Endodermal cell (in vitro differentiated cells): ENCODE results near the gene PDE4C. TPM values are rescaled to one million over a fixed set of nuclear protein-coding genes. Genes with fewer than 3 reads are reported as not detected.
A peak's percentile ranks its signal among the peaks of the same experiment; 100 is the strongest.

ENCODE experiments used
- DNase-seq: peaks from one replicate; pipeline ENCODE4 v3.0.0-alpha.2; 2017
- H3K27ac ChIP-seq: 2 replicates; pipeline ENCODE4 v1.5.1; 2013; ENCODE audit warnings: mild to moderate bottlenecking, low read depth, low read length, moderate library complexity
- H3K27me3 ChIP-seq: 2 replicates; pipeline ENCODE4 v1.6.1; 2013; ENCODE audit warnings: mild to moderate bottlenecking, low read length, moderate library complexity; ENCODE audit not compliant: insufficient read depth, control insufficient read depth, poor library complexity, severe bottlenecking
- H3K36me3 ChIP-seq: 2 replicates; pipeline ENCODE4 v1.7.0; 2013; ENCODE audit warnings: mild to moderate bottlenecking, low read length, moderate library complexity; ENCODE audit not compliant: control insufficient read depth, insufficient read depth
- H3K4me1 ChIP-seq: one replicate; pipeline ENCODE4 v1.7.0; 2013; ENCODE audit warnings: low read length; ENCODE audit not compliant: control insufficient read depth, insufficient read depth
- H3K4me3 ChIP-seq: 2 replicates; pipeline ENCODE4 v1.5.1; 2013; ENCODE audit warnings: mild to moderate bottlenecking, low read length, moderate library complexity
- H3K9ac ChIP-seq: 2 replicates; pipeline ENCODE4 v1.6.1; 2013; ENCODE audit warnings: mild to moderate bottlenecking, low read length, moderate library complexity; ENCODE audit not compliant: poor library complexity, severe bottlenecking; ENCODE audit errors: extremely low read depth
- H3K9me3 ChIP-seq: 2 replicates; pipeline ENCODE4 v1.6.1; 2013; ENCODE audit warnings: mild to moderate bottlenecking, low read length, moderate library complexity; ENCODE audit not compliant: control insufficient read depth
- H3K27ac Mint-ChIP-seq: 2 replicates; pipeline ENCODE4 v1.8.0; 2020; ENCODE audit warnings: mixed read lengths
- H3K27me3 Mint-ChIP-seq: 2 replicates; pipeline ENCODE4 v1.8.0; 2021; ENCODE audit warnings: mild to moderate bottlenecking, mixed read lengths; ENCODE audit not compliant: insufficient read depth
- H3K36me3 Mint-ChIP-seq: 2 replicates; pipeline ENCODE4 v1.8.0; 2020; ENCODE audit warnings: low read depth, mixed read lengths
- H3K4me1 Mint-ChIP-seq: 2 replicates; pipeline ENCODE4 v1.8.0; 2020; ENCODE audit warnings: mixed read lengths
- H3K4me3 Mint-ChIP-seq: 2 replicates; pipeline ENCODE4 v1.8.0; 2020; ENCODE audit warnings: mild to moderate bottlenecking, moderate library complexity, mixed read lengths
- H3K9me3 Mint-ChIP-seq: 2 replicates; pipeline ENCODE4 v1.8.0; 2020; ENCODE audit warnings: mild to moderate bottlenecking, mixed read lengths
- WGBS, 2 experiments: methylation state at CpG; one replicate each; pipeline versions ENCODE4 v1.1.5 to v1.1.7; 2013; ENCODE audit warnings: missing lambda C conversion rate in 2 of 2, mixed read lengths in 1 of 2; ENCODE audit not compliant: insufficient coverage in 1 of 2, insufficient read length in 1 of 2; 5-methylcytosine and 5-hydroxymethylcytosine counted together
- total RNA-seq, 2 donors: library from RNA; stranded (reverse); fragmentation: NEBNext Ultra II Directional in 1 of 2; extraction: Animal tissue kit (Norgen Biotek cat#: 25700) in 1 of 2; gene quantifications; 2 replicates in 1 of 2; 3 replicates in 1 of 2; pipeline ENCODE4 v1.2.1, GENCODE V29; 2021
- TF ChIP-seq, protein P1 (sequence below): fragments of 200-600 bp; sonication (generic); conservative IDR thresholded peaks from 2 replicates; pipeline ENCODE4 v1.5.0; 2021; ENCODE audit warnings: antibody characterized with exemption, mild to moderate bottlenecking

Gene PDE4C
- total RNA-seq, 2 donors from 2014 or later, result 1.1 to 2.4 TPM

DNA sequence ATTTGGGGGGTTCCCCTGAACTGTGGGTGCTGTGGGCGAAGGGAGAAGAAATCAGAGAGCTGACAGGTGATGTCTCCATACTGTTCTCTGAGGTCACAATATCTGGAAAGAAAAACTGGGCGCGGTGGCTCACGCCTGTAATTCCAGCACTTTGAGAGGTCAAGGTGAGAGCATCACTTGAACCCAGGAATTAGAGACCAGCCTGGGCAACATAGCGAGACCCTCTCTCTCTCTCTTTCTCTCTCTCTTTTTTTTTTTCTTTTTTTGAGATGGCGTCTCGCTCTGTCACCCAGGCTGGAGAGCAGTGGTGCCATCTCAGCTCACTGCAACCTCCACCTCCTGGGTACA is 26.1 kb upstream of the PDE4C start:
- Histone ChIP-seq H3K27me3 (peaks cover 24% of the 10 kb centered on the region), H3K4me3 (no peak overlapping the region), H3K27ac (no peak overlapping the region), H3K36me3 (no peaks in the 10 kb centered on the region), H3K4me1 (peaks cover 8% of the 10 kb centered on the region), H3K9me3 (no peaks in the 10 kb centered on the region), H3K9ac (no peak overlapping the region)
- H3K27ac Mint-ChIP-seq, result no peak overlapping the region
- no peak overlapping the region for H3K4me3 Mint-ChIP-seq
- H3K4me1 Mint-ChIP-seq, result peaks cover 10% of the 10 kb centered on the region
- WGBS, 2 experiments, result 83 to 85% methylated on average over 7 of the region's 7 CpGs
- H3K27me3 Mint-ChIP-seq, result peaks cover 35% of the 10 kb centered on the region
- H3K9me3 Mint-ChIP-seq, result no peaks in the 10 kb centered on the region
- DNase-seq, result no peak
- TF ChIP-seq, protein P1, sequence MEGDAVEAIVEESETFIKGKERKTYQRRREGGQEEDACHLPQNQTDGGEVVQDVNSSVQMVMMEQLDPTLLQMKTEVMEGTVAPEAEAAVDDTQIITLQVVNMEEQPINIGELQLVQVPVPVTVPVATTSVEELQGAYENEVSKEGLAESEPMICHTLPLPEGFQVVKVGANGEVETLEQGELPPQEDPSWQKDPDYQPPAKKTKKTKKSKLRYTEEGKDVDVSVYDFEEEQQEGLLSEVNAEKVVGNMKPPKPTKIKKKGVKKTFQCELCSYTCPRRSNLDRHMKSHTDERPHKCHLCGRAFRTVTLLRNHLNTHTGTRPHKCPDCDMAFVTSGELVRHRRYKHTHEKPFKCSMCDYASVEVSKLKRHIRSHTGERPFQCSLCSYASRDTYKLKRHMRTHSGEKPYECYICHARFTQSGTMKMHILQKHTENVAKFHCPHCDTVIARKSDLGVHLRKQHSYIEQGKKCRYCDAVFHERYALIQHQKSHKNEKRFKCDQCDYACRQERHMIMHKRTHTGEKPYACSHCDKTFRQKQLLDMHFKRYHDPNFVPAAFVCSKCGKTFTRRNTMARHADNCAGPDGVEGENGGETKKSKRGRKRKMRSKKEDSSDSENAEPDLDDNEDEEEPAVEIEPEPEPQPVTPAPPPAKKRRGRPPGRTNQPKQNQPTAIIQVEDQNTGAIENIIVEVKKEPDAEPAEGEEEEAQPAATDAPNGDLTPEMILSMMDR, result no peak
- no peaks in the 10 kb centered on the region for H3K36me3 Mint-ChIP-seq

DNA sequence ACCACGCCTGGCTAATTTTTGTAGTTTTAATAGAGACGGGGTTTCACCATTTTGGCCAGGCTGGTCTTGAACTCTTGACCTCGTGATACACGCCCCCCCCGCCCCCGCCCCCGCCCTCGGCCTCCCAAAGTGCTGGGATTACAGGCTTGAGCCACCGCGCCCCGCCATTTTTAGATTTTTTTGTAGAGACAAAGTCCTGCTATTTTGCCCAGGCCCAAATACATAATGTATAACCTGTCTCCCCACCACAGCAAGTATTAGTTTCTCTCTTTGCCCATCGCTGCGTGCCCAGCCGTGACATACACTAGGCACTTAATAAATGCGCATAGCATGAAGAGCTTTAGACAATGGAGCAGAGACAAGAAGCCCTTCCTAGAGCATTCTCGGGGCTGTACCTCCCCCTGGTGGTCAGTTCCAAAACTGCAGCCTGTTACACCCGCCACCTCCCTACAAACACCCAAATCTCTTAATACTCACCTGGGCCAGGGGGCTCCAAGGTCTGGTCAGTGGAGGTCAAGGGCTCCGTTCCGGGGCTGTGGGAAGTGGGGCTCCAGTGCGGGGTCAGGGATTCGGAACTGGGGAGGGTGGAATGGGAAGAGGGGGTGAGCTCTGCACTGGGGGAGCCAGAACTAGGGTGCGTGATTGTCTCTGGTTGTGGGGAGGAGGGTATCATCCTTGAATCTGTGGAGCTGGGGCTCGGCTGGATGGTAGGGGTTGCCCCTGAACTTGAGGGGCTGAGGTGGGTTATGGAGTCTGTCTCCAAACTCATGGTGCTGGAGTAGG is 25.5 kb upstream of the PDE4C start:
- H3K4me3 Mint-ChIP-seq, result no peak overlapping the region
- DNase-seq, result peak; percentile 95
- no peak overlapping the region for H3K27ac ChIP-seq
- peaks cover 8% of the 10 kb centered on the region for H3K4me1 ChIP-seq
- no peaks in the 10 kb centered on the region for H3K9me3 Mint-ChIP-seq
- H3K4me3 ChIP-seq, result no peak overlapping the region
- 20 to 29% methylated on average over 6 to 23 of the region's 23 CpGs for WGBS, 2 experiments
- H3K9ac ChIP-seq, result no peak overlapping the region
- no peaks in the 10 kb centered on the region for H3K36me3 ChIP-seq
- peaks cover 24% of the 10 kb centered on the region for H3K27me3 ChIP-seq
- TF ChIP-seq, protein P1, result peak; percentile 95
- no peaks in the 10 kb centered on the region for H3K9me3 ChIP-seq
- peaks cover 33% of the 10 kb centered on the region for H3K27me3 Mint-ChIP-seq
- H3K27ac Mint-ChIP-seq, result no peak overlapping the region
- H3K36me3 Mint-ChIP-seq, result no peaks in the 10 kb centered on the region
- H3K4me1 Mint-ChIP-seq, result peaks cover 10% of the 10 kb centered on the region

- Histone ChIP-seq H3K36me3 (no peaks in the 10 kb centered on the region), H3K27me3 (peaks cover 24% of the 10 kb centered on the region), H3K9me3 (no peaks in the 10 kb centered on the region), H3K4me1 (peaks cover 8% of the 10 kb centered on the region), H3K27ac (no peak overlapping the region), H3K9ac (no peak overlapping the region), H3K4me3 (no peak overlapping the region)
- Mint-ChIP-seq H3K4me3 (no peak overlapping the region), H3K9me3 (no peaks in the 10 kb centered on the region), H3K4me1 (peaks cover 10% of the 10 kb centered on the region), H3K36me3 (no peaks in the 10 kb centered on the region), H3K27me3 (peaks cover 26% of the 10 kb centered on the region), H3K27ac (no peak overlapping the region)
- no peak for DNase-seq
- WGBS, 2 experiments, result 88 to 100% methylated on average over 4 to 5 of the region's 5 CpGs
- TF ChIP-seq, protein P1, result no peak
Measured at GRCh38 chr19:18249834-18250233, 23.6 kb upstream of the PDE4C start.
